ENCODE results near the gene LCN6.
"Not testable (repeated sequence)": the region's sequence is repeated elsewhere in the genome, so short reads cannot be mapped to it uniquely, and the experiment has no call there.

Gene LCN6

DNA sequence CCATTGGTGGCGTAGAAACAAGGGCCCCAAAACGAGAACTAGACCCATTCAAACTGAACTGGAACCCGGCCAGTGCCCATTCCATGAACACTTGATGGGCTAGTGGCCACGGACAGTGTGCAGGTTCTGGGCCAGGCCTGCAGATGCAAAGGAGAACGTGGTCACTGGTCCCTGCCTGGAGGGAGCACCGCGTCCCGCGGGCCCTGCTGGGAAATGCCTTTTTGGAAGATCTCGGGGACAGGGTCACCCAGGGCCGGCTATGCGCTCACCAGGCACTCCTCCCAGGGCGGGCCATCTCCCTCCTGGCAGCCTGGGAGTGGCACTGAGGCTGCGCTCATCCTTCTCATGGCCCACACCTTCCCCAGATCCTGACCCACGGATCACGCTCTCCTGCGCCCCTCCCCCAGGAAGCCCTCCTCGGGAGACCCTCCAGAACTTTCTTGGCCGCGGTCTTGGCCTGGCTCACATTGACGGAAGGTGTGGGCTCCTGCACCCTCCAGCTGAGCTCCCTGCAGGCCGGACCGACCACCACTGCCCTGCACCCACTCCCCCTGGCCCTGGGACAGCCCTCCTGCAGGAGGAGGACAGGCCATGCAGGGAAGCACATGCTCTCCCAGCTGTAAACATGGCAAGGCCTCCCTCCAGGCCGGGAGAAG is 38.7 kb downstream of the LCN6 start:
- Mint-ChIP-seq H3K4me3 (no peak overlapping the region), H3K27me3 (ENCODE audit: low read depth) (peaks cover 16% of the 10 kb centered on the region)
- no peak for TF ChIP-seq CTCF (IDR thresholded peaks at IDR 0.05; ENCODE audit: unreplicated experiment in 3 of 3)

DNA sequence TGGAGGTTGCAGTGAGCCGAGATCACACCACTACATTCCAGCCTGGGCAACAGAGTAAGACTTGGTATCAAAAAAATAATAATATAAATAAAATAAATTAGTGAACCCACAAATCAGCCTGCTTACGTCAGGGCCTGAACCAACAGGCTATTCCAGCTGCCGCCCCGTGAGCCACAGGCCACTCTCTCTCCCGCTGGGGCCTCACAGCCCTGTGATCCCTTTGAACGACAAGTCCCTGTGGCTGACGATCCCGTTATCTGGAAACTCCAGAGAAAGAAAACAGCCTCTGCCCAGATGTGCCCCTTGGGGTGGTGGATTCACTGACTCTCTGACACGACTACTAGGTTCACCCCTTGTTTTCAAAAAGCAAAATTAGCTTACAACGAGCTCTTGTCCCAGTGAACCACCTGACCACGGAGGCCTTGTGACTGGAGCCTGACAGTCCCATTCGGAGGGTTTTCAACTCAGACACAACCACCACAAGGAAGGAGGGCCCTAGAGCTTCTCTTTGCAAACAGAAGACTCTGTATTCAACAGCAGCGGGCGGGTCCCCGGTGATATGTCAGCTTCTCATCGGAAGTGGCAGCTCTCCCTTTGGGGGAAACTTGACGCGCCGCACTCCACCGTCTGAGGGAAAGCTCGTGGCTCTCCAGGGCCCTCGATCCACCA is 40.3 kb downstream of the LCN6 start:
- no peaks in the 10 kb centered on the region for H3K9me3 Mint-ChIP-seq
- H3K4me1 Mint-ChIP-seq: no peaks in the 10 kb centered on the region
- H3K27ac Mint-ChIP-seq: no peak overlapping the region
- H3K27me3 Mint-ChIP-seq (ENCODE audit: low read depth): peaks cover 16% of the 10 kb centered on the region
- no peak for TF ChIP-seq CTCF (IDR thresholded peaks at IDR 0.05; ENCODE audit: unreplicated experiment in 3 of 3)
- H3K36me3 Mint-ChIP-seq (ENCODE audit: low read depth): no peaks in the 10 kb centered on the region
- H3K4me3 Mint-ChIP-seq: no peak overlapping the region

More for the DNA sequence above, 38.7 kb downstream of the LCN6 start:
- H3K27ac Mint-ChIP-seq: no peak overlapping the region
- no peaks in the 10 kb centered on the region for H3K4me1 Mint-ChIP-seq
- H3K36me3 Mint-ChIP-seq (ENCODE audit: low read depth): no peaks in the 10 kb centered on the region
- no peaks in the 10 kb centered on the region for H3K9me3 Mint-ChIP-seq

GRCh38 chr9:136707011-136707410 is 41.3 kb downstream of the LCN6 start:
- Mint-ChIP-seq H3K4me3 (no peak overlapping the region), H3K36me3 (ENCODE audit: low read depth) (no peaks in the 10 kb centered on the region), H3K27me3 (ENCODE audit: low read depth) (peaks cover 24% of the 10 kb centered on the region), H3K4me1 (no peaks in the 10 kb centered on the region), H3K9me3 (no peaks in the 10 kb centered on the region), H3K27ac (no peak overlapping the region)
- TF ChIP-seq CTCF (IDR thresholded peaks at IDR 0.05; ENCODE audit: unreplicated experiment in 3 of 3): no peak

DNA sequence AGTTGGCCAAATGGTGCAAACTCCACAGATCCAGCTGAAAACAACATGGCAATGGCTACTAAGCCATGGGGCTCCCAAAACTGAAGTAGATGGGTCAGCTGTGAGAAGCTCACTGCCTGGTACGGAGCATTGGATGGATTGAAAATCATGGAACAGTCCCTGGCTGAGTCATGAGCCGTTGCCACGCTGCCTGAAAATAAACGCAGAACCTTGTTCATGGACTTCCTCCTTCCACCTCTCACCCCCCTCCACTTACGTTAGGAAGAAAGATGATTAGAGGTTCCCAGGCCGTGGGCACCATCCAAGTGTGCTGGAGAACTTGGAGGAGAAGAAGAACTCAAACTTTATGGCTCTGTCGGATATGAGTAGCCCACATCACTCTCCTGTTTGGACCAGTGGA is 42.8 kb downstream of the LCN6 start:
- H3K36me3 Mint-ChIP-seq (ENCODE audit: low read depth): no peaks in the 10 kb centered on the region
- no peaks in the 10 kb centered on the region for H3K4me1 Mint-ChIP-seq
- no peak overlapping the region for H3K4me3 Mint-ChIP-seq
- no peaks in the 10 kb centered on the region for H3K9me3 Mint-ChIP-seq
- no peak for TF ChIP-seq CTCF (IDR thresholded peaks at IDR 0.05; ENCODE audit: unreplicated experiment in 3 of 3)
- peaks cover 38% of the 10 kb centered on the region for H3K27me3 Mint-ChIP-seq (ENCODE audit: low read depth)
- H3K27ac Mint-ChIP-seq: no peak overlapping the region

- H3K4me1 Mint-ChIP-seq; H3K27ac Mint-ChIP-seq; H3K4me3 Mint-ChIP-seq; H3K9me3 Mint-ChIP-seq; H3K36me3 Mint-ChIP-seq (ENCODE audit: low read depth): not testable (repeated sequence)
- H3K27me3 Mint-ChIP-seq (ENCODE audit: low read depth): peaks cover 43% of the 10 kb centered on the region
These were observed 43.6 kb downstream of the LCN6 start for GRCh38 chr9:136704741-136705140.

- Mint-ChIP-seq H3K36me3 (ENCODE audit: low read depth) (no peaks in the 10 kb centered on the region), H3K27me3 (ENCODE audit: low read depth) (peaks cover 46% of the 10 kb centered on the region), H3K4me1 (no peaks in the 10 kb centered on the region), H3K27ac (no peak overlapping the region), H3K4me3 (no peak overlapping the region), H3K9me3 (no peaks in the 10 kb centered on the region)
- TF ChIP-seq CTCF (IDR thresholded peaks at IDR 0.05; ENCODE audit: unreplicated experiment in 3 of 3): no peak
These were observed 45.0 kb downstream of the LCN6 start for GRCh38 chr9:136703276-136703860.
